OCI-LY7 (cell line): ENCODE measurements around the gene MKI67. TPM values are rescaled to one million over a fixed set of nuclear protein-coding genes. Genes with fewer than 3 reads are reported as not detected.

Experiments used
- BruUV-seq: library from RNA; stranded (reverse); fragments of 400-500 nt; replicated peaks from 2 replicates; lab custom pipeline; 2021; lab: Mats Ljungman, UMichigan
- CTCF ChIA-PET: fragments of 300-600 bp; sonication (Branson Sonifier 250); formaldehyde crosslinking; loops from one replicate; lab custom pipeline; 2022; ENCODE audit warnings: antibody characterized with exemption; ENCODE audit not compliant: unreplicated experiment; lab: Charles Lee
- POLR2A ChIA-PET: fragments of 300-600 bp; sonication (Branson Sonifier 250); formaldehyde crosslinking; loops from one replicate; lab custom pipeline; 2022; ENCODE audit warnings: antibody characterized with exemption; lab: Charles Lee
- DNase-seq: peaks from one replicate; pipeline ENCODE4 v3.0.0-alpha.2; 2015; ENCODE audit warnings: low spot score
- H2AFZ ChIP-seq: fragments of 200-600 bp; sonication (generic), shearing (Covaris generic); 2 replicates; pipeline ENCODE4 v1.6.1; 2014; ENCODE audit warnings: mild to moderate bottlenecking, antibody characterized with exemption, low read length, moderate library complexity
- H3K27ac ChIP-seq: fragments of 200-600 bp; sonication (generic); 2 replicates; pipeline ENCODE4 v1.5.1; 2014; ENCODE audit warnings: mixed run types, low read depth, mild to moderate bottlenecking, moderate library complexity, low read length, inconsistent platforms; ENCODE audit not compliant: poor library complexity, severe bottlenecking
- H3K36me3 ChIP-seq: fragments of 200-600 bp; sonication (generic); 2 replicates; pipeline ENCODE4 v1.6.1; 2014; ENCODE audit warnings: mild to moderate bottlenecking, antibody characterized with exemption, low read length, moderate library complexity, mixed read lengths; ENCODE audit not compliant: insufficient read depth
- H3K4me1 ChIP-seq: fragments of 200-600 bp; sonication (generic); 2 replicates; pipeline ENCODE4 v1.5.1; 2014; ENCODE audit warnings: mild to moderate bottlenecking, low read length; ENCODE audit not compliant: insufficient read depth, poor library complexity, severe bottlenecking
- H3K4me2 ChIP-seq: fragments of 200-600 bp; sonication (generic); 2 replicates; pipeline ENCODE4 v1.6.1; 2014; ENCODE audit warnings: mild to moderate bottlenecking, low read length
- H3K4me3 ChIP-seq: fragments of 200-600 bp; sonication (generic); 2 replicates; pipeline ENCODE4 v1.5.1; 2014; ENCODE audit warnings: mild to moderate bottlenecking, low read depth, low read length; ENCODE audit not compliant: poor library complexity, severe bottlenecking
- H3K79me2 ChIP-seq: fragments of 200-600 bp; sonication (generic); 2 replicates; pipeline ENCODE4 v1.6.1; 2016; ENCODE audit warnings: low read depth, mild to moderate bottlenecking, low read length, moderate library complexity, mixed read lengths; ENCODE audit not compliant: insufficient read depth
- H3K9me2 ChIP-seq: fragments of 200-600 bp; sonication (generic); 2 replicates; pipeline ENCODE4 v1.6.1; 2016; ENCODE audit warnings: mild to moderate bottlenecking, low read length, mixed read lengths; ENCODE audit not compliant: insufficient read depth
- H3K9me3 ChIP-seq: fragments of 200-600 bp; sonication (generic); 2 replicates; pipeline ENCODE4 v1.6.1; 2014; ENCODE audit warnings: mild to moderate bottlenecking, mixed run types, low read length, mixed read lengths
- H4K20me1 ChIP-seq: fragments of 200-600 bp; sonication (generic); 2 replicates; pipeline ENCODE4 v1.6.1; 2014; ENCODE audit warnings: mild to moderate bottlenecking, antibody characterized with exemption, low read length, moderate library complexity, mixed read lengths; ENCODE audit not compliant: insufficient read depth
- EZH2phosphoT487 ChIP-seq: fragments of 200-600 bp; sonication (generic); IDR thresholded peaks from 2 replicates; pipeline ENCODE4 v1.6.1; 2018; ENCODE audit warnings: low read depth, borderline replicate concordance, mild to moderate bottlenecking, mixed run types, antibody characterized with exemption, low read length, moderate library complexity, mixed read lengths
- intact Hi-C: fragments of 100-400 bp; cut with micrococcal nuclease; formaldehyde crosslinking; loops from one replicate; pipeline ENCODE4 v1.10.0; 2022; ENCODE audit not compliant: unreplicated experiment
- total RNA-seq, 2 experiments: library from RNA; depleted of rRNA in 1 of 2; stranded (reverse); fragments of >200 nt in 1 of 2; shearing (Covaris generic) in 1 of 2; gene quantifications; 2 replicates each; pipeline ENCODE4 v1.2.3, GENCODE V29; 2014 to 2022
- TF ChIP-seq, protein P1 (sequence below): fragments of 200-600 bp; sonication (generic); conservative IDR thresholded peaks from 2 replicates; pipeline ENCODE4 v1.5.1; 2014; ENCODE audit warnings: mild to moderate bottlenecking, antibody characterized with exemption, low read length, moderate library complexity, mixed read lengths

MKI67 gene
- total RNA-seq, 2 experiments from 2014 or later, result 139 to 192 TPM

DNA sequence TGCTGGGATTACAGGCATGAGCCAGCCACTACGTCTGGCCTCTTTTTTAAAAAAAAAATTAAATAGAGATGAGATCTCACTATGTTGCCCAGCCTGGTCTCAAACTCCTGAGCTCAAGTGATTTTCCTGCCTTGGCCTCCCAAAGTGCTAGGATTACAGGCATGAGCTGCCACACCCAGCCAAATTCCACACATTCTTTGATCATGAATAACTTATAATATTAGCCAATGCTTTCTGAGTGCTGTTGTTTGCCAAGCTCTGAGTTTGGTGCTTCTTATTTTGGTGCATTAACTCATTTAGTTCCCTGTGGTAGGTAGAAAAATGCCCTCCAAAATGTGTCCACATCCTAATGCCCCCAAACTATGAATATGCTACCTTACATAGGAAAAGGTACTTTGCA is 47.2 kb upstream of the MKI67 start:
- H3K36me3 ChIP-seq, result no peaks in the 10 kb centered on the region
- no peak overlapping the region for H3K4me3 ChIP-seq
- H3K27ac ChIP-seq, result no peak overlapping the region
- no peak overlapping the region for H3K4me2 ChIP-seq
- no peak for TF ChIP-seq EZH2phosphoT487
- TF ChIP-seq, protein P1, sequence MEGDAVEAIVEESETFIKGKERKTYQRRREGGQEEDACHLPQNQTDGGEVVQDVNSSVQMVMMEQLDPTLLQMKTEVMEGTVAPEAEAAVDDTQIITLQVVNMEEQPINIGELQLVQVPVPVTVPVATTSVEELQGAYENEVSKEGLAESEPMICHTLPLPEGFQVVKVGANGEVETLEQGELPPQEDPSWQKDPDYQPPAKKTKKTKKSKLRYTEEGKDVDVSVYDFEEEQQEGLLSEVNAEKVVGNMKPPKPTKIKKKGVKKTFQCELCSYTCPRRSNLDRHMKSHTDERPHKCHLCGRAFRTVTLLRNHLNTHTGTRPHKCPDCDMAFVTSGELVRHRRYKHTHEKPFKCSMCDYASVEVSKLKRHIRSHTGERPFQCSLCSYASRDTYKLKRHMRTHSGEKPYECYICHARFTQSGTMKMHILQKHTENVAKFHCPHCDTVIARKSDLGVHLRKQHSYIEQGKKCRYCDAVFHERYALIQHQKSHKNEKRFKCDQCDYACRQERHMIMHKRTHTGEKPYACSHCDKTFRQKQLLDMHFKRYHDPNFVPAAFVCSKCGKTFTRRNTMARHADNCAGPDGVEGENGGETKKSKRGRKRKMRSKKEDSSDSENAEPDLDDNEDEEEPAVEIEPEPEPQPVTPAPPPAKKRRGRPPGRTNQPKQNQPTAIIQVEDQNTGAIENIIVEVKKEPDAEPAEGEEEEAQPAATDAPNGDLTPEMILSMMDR, result no peak
- no peaks in the 10 kb centered on the region for H3K79me2 ChIP-seq
- no TSS peak for BruUV-seq
- ChIA-PET CTCF (no interaction called here), POLR2A (no interaction called here)
- H3K9me3 ChIP-seq, result no peaks in the 10 kb centered on the region
- no peak for DNase-seq
- no peak overlapping the region for H2AFZ ChIP-seq
- no peaks in the 10 kb centered on the region for H4K20me1 ChIP-seq
- H3K4me1 ChIP-seq, result no peaks in the 10 kb centered on the region
- no peaks in the 10 kb centered on the region for H3K9me2 ChIP-seq
- intact Hi-C loops, result no loop called here

DNA sequence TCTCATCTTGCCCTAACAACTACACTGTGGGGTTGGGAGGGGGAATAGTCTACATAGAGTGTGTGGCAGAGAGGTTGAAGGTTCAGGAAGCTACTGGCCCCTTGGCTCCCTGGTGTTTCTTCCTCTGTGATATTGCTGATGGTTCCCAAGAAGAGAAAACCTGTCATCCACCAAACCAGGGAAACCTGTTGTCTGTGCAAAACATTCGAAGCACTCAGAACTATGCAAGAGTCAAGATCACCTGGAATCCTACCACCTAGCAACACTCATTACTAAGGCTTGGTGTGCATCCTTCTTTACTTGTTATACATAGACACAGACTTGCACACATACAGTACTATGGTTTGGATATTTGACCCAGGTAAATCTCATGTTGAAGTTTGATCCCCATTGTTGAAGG is 46.5 kb upstream of the MKI67 start:
- POLR2A ChIA-PET, result no interaction called here
- CTCF ChIA-PET, result no interaction called here
- H3K4me2 ChIP-seq, result no peak overlapping the region

GRCh38 chr10:128169811-128170379 is 43.7 kb upstream of the MKI67 start:
- H3K4me2 ChIP-seq, result no peak overlapping the region
- ChIA-PET POLR2A (no interaction called here), CTCF (no interaction called here)
- no peaks in the 10 kb centered on the region for H3K36me3 ChIP-seq
- H3K79me2 ChIP-seq, result no peaks in the 10 kb centered on the region
- H2AFZ ChIP-seq, result no peak overlapping the region
- no TSS peak for BruUV-seq
- TF ChIP-seq, protein P1, result no peak
- TF ChIP-seq EZH2phosphoT487, result no peak
- no peaks in the 10 kb centered on the region for H3K9me2 ChIP-seq
- intact Hi-C loops, result no loop called here
- no peak overlapping the region for H3K4me3 ChIP-seq
- no peaks in the 10 kb centered on the region for H3K9me3 ChIP-seq
- H3K27ac ChIP-seq, result no peak overlapping the region
- DNase-seq, result no peak
- no peaks in the 10 kb centered on the region for H4K20me1 ChIP-seq
- no peaks in the 10 kb centered on the region for H3K4me1 ChIP-seq

More for the DNA sequence above, 46.5 kb upstream of the MKI67 start:
- DNase-seq, result no peak
- Histone ChIP-seq H2AFZ (no peak overlapping the region), H3K9me2 (no peaks in the 10 kb centered on the region), H3K27ac (no peak overlapping the region), H3K9me3 (no peaks in the 10 kb centered on the region), H3K79me2 (no peaks in the 10 kb centered on the region), H3K4me1 (no peaks in the 10 kb centered on the region), H3K4me3 (no peak overlapping the region), H3K36me3 (no peaks in the 10 kb centered on the region), H4K20me1 (no peaks in the 10 kb centered on the region)
- BruUV-seq, result no TSS peak
- intact Hi-C loops, result no loop called here
- TF ChIP-seq, protein P1, result no peak
- no peak for TF ChIP-seq EZH2phosphoT487
